Measurements from ENCODE around the gene IDE. TPM values are rescaled to one million over a fixed set of nuclear protein-coding genes. Genes with fewer than 3 reads are reported as not detected.
"Not testable (repeated sequence)": the region's sequence is repeated elsewhere in the genome, so short reads cannot be mapped to it uniquely, and the experiment has no call there.

IDE gene
- total RNA-seq, 4 donors from 2014 or later = 15.1 to 23.4 (median 21.4) TPM

GRCh38 chr10:92572362-92573090, 1.4 kb downstream of the IDE start:
- peak overlapping the region in 3 of 4 donors; percentile 85 to 90 (median 89) for H3K27ac ChIP-seq

DNA sequence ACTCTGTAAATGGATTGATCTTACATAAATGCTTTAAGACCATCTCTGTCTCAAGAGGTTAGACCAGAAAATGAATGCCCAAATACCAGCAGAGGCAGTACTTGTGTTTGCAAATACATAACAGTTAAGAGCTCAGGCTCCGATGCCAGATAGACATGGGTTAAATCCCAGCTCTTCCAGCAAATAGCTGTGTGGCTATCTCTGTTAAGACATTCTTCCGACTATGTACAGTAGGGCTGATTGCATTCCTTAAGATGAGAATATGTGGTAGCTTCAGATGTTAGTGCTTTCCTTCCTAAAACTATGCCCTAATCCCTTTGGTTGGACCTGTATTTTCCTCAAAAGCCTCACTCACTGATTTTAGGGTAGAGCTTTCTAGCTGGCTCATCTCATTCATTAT, 2.2 kb downstream of the IDE start:
- no peak for DNase-seq (ENCODE audit: low spot score in 2 of 2)
- no peaks in the 10 kb centered on the region for H3K9me3 ChIP-seq
- no peak for TF ChIP-seq EP300 (IDR thresholded peaks at IDR 0.05)
- TF ChIP-seq, protein P1, sequence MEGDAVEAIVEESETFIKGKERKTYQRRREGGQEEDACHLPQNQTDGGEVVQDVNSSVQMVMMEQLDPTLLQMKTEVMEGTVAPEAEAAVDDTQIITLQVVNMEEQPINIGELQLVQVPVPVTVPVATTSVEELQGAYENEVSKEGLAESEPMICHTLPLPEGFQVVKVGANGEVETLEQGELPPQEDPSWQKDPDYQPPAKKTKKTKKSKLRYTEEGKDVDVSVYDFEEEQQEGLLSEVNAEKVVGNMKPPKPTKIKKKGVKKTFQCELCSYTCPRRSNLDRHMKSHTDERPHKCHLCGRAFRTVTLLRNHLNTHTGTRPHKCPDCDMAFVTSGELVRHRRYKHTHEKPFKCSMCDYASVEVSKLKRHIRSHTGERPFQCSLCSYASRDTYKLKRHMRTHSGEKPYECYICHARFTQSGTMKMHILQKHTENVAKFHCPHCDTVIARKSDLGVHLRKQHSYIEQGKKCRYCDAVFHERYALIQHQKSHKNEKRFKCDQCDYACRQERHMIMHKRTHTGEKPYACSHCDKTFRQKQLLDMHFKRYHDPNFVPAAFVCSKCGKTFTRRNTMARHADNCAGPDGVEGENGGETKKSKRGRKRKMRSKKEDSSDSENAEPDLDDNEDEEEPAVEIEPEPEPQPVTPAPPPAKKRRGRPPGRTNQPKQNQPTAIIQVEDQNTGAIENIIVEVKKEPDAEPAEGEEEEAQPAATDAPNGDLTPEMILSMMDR (IDR thresholded peaks at IDR 0.05) = no peak
- no peak for TF ChIP-seq POLR2A (IDR thresholded peaks at IDR 0.05)
- no peak overlapping the region for H3K4me3 ChIP-seq
- H3K36me3 ChIP-seq = peaks cover 0 to 21% (median 0%) of the 10 kb centered on the region in 3 donors
- H3K27ac ChIP-seq = no peak overlapping the region
- H3K27me3 ChIP-seq = no peaks in the 10 kb centered on the region
- peaks cover 0 to 43% (median 12%) of the 10 kb centered on the region in 4 donors for H3K4me1 ChIP-seq
- WGBS, 2 donors = 57 to 64% methylated on average over 2 of the region's 2 CpGs

More at GRCh38 chr10:92572362-92573090, 1.4 kb downstream of the IDE start:
- no peak for TF ChIP-seq POLR2A (IDR thresholded peaks at IDR 0.05)
- TF ChIP-seq EP300 (IDR thresholded peaks at IDR 0.05) = no peak
- TF ChIP-seq, protein P1 (IDR thresholded peaks at IDR 0.05) = no peak
- DNase-seq (ENCODE audit: low spot score in 2 of 2) = no peak
- Histone ChIP-seq H3K4me3 (peak overlapping the region; percentile 69 to 94 (median 84)), H3K36me3 (peaks cover 0 to 16% (median 0%) of the 10 kb centered on the region in 3 donors), H3K27me3 (no peaks in the 10 kb centered on the region), H3K9me3 (no peaks in the 10 kb centered on the region), H3K4me1 (peaks cover 0 to 43% (median 12%) of the 10 kb centered on the region in 4 donors)
- WGBS, 2 donors = 52 to 64% methylated on average over 8 of the region's 8 CpGs

DNA sequence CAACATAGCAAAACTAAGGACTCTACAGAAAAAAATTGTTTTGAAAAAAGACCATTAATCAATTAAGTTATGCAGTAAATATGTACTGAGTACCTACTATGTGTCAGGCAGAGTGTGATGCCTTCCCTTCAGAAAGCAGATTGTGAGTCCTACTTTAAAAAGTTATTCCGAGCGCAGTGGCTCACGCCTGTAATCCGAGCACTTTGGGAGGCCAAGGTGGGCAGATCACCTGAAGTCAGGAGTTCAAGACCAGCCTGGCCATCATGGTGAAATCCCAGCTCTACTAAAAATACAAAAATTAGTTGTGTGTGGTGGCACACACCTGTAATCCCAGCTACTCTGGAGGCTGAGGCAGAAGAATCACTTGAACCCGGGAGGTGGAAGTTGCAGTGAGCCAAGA, 4.2 kb downstream of the IDE start:
- WGBS, 2 donors = 99% methylated on average over 5 of the region's 5 CpGs
- not testable (repeated sequence) for H3K9me3 ChIP-seq; H3K27ac ChIP-seq; DNase-seq (ENCODE audit: low spot score in 2 of 2); H3K27me3 ChIP-seq; H3K4me3 ChIP-seq
- Histone ChIP-seq H3K36me3 (peaks cover 0 to 21% (median 0%) of the 10 kb centered on the region in 3 donors), H3K4me1 (peaks cover 0 to 36% (median 10%) of the 10 kb centered on the region in 4 donors)

GRCh38 chr10:92569071-92569470, 4.8 kb downstream of the IDE start:
- H3K36me3 ChIP-seq = peaks cover 0 to 21% (median 0%) of the 10 kb centered on the region in 3 donors
- WGBS, 2 donors = 63 to 72% methylated on average over 2 of the region's 2 CpGs
- H3K4me3 ChIP-seq = no peak overlapping the region
- DNase-seq (ENCODE audit: low spot score in 2 of 2) = no peak
- TF ChIP-seq, protein P1 (IDR thresholded peaks at IDR 0.05) = no peak
- TF ChIP-seq POLR2A (IDR thresholded peaks at IDR 0.05) (no peak), EP300 (IDR thresholded peaks at IDR 0.05) (no peak)
- peaks cover 0 to 34% (median 10%) of the 10 kb centered on the region in 4 donors for H3K4me1 ChIP-seq
- H3K27me3 ChIP-seq = no peaks in the 10 kb centered on the region
- no peak overlapping the region for H3K27ac ChIP-seq
- H3K9me3 ChIP-seq = no peaks in the 10 kb centered on the region

DNA sequence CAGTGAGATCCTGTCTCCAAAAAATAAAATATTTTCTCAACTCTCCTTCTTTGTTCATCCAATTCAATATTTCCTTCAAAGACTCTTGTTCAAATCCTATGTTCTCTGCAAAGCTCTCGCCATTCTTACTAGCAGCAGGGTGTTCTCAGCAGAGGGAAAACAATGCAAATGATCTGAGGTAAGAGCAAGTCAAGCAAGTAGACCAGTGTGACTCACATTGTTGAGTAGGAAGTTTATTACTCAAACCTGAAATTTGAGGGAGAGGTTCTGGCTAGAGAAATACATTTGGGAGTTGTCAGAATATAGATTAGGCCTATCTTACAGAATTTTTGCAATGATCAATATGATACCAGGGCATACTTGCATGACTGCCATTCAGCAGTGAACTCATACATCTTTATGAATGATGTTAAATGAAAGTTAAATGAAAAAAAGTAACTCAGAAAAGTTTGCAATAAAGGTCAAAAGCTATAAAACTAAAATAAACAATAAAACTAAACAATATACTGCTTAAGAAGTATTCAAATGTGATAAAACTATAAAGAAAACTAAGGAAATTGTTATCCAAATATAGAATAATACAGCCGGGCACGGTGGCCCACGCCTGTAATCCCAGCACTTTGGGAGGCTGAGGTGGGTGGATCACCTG, 5.8 kb downstream of the IDE start:
- Histone ChIP-seq H3K36me3 (peaks cover 0 to 25% (median 0%) of the 10 kb centered on the region in 3 donors), H3K27ac (no peak overlapping the region), H3K4me3 (no peak overlapping the region), H3K27me3 (no peaks in the 10 kb centered on the region), H3K9me3 (no peaks in the 10 kb centered on the region), H3K4me1 (peaks cover 0 to 34% (median 10%) of the 10 kb centered on the region in 4 donors)
- 85 to 90% methylated on average over 4 of the region's 4 CpGs for WGBS, 2 donors
- no peak for DNase-seq (ENCODE audit: low spot score in 2 of 2)
- no peak for TF ChIP-seq POLR2A (IDR thresholded peaks at IDR 0.05)
- no peak for TF ChIP-seq EP300 (IDR thresholded peaks at IDR 0.05)
- TF ChIP-seq, protein P1 (IDR thresholded peaks at IDR 0.05) = no peak

All from tibial nerve (tissue), 4 donors.